ENCODE measurements around the gene MITF. TPM values are rescaled to one million over a fixed set of nuclear protein-coding genes. Genes with fewer than 3 reads are reported as not detected.
A peak's percentile ranks its signal among the peaks of the same experiment; 100 is the strongest.

The MITF gene
- polyA plus RNA-seq, 1 donor (not counting 4 experiments of a cell fraction or from before 2014, with no cell fraction given), result 2.7 TPM

DNA sequence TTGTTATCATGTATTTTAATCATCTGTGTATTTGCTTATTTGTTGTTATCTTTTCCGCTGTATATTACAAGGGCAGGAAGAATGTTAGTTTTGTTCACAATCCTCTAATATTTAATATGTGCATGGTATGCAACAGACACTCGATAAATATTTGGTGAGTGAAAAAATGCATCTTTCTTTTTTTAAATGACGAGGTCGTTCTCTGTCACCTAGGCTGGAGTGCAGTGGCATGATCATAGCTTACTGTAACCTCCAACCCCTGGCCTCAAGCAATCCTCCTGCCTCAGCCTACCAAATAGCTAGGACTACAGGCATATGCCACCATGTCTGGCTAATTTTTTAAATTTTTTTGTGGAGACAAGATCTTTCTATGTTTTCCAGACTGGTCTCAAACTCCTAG, 66.2 kb downstream of the MITF start:
- no peak for TF ChIP-seq EZH2 (IDR thresholded peaks at IDR 0.05; ENCODE audit: low read length)
- TF ChIP-seq, protein P1, sequence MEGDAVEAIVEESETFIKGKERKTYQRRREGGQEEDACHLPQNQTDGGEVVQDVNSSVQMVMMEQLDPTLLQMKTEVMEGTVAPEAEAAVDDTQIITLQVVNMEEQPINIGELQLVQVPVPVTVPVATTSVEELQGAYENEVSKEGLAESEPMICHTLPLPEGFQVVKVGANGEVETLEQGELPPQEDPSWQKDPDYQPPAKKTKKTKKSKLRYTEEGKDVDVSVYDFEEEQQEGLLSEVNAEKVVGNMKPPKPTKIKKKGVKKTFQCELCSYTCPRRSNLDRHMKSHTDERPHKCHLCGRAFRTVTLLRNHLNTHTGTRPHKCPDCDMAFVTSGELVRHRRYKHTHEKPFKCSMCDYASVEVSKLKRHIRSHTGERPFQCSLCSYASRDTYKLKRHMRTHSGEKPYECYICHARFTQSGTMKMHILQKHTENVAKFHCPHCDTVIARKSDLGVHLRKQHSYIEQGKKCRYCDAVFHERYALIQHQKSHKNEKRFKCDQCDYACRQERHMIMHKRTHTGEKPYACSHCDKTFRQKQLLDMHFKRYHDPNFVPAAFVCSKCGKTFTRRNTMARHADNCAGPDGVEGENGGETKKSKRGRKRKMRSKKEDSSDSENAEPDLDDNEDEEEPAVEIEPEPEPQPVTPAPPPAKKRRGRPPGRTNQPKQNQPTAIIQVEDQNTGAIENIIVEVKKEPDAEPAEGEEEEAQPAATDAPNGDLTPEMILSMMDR (optimal IDR thresholded peaks at IDR 0.05 in 1 of 3, IDR thresholded peaks at IDR 0.05 in 1 of 3, conservative IDR thresholded peaks at IDR 0.05 in 1 of 3; ENCODE audit: extremely low read depth in 1 of 3, insufficient read depth in 2 of 3, low read length in 3 of 3), result no peak
- Histone ChIP-seq H3K4me1 (ENCODE audit: control insufficient read depth, extremely low read depth, insufficient read depth, low read length) (peaks cover 4% of the 10 kb centered on the region), H3K79me2 (ENCODE audit: control insufficient read depth, insufficient read depth, low read length) (no peaks in the 10 kb centered on the region), H3K9me1 (ENCODE audit: control insufficient read depth, extremely low read depth, insufficient read depth, low read length) (no peaks in the 10 kb centered on the region), H3K36me3 (ENCODE audit: control insufficient read depth in 2 of 2, extremely low read depth in 1 of 2, insufficient read depth in 2 of 2, low read length in 2 of 2) (no peaks in the 10 kb centered on the region), H4K20me1 (ENCODE audit: control insufficient read depth, extremely low read depth, insufficient read depth, low read length) (no peaks in the 10 kb centered on the region), H3K27me3 (ENCODE audit: control insufficient read depth, extremely low read depth, insufficient read depth, low read length) (no peaks in the 10 kb centered on the region), H3K27ac (ENCODE audit: control insufficient read depth, insufficient read depth, low read length) (no peak overlapping the region), H3K9ac (ENCODE audit: control insufficient read depth, extremely low read depth, insufficient read depth, low read length) (no peak overlapping the region), H3K4me3 (ENCODE audit: control insufficient read depth in 2 of 3, extremely low read depth in 1 of 3, insufficient read depth in 2 of 3, low read depth in 1 of 3, low read length in 3 of 3) (no peak overlapping the region), H3K4me2 (ENCODE audit: control insufficient read depth, extremely low read depth, insufficient read depth, low read depth, low read length) (no peak overlapping the region), H2AFZ (ENCODE audit: control insufficient read depth, low read length) (no peak overlapping the region), H3K9me3 (ENCODE audit: control insufficient read depth, low read depth, low read length) (no peaks in the 10 kb centered on the region)
- dilution Hi-C loops (cut with MboI; ENCODE audit: extremely low pct_ligation_motif_present, low sequenced_read_pairs), result no loop called here
- DNase-seq (ENCODE audit: low read depth, low spot score), result no peak
- no peak for FAIRE-seq

GRCh38 chr3:69806735-69807438, 67.6 kb downstream of the MITF start:
- Histone ChIP-seq H3K27me3 (ENCODE audit: control insufficient read depth, extremely low read depth, insufficient read depth, low read length) (no peaks in the 10 kb centered on the region), H3K36me3 (ENCODE audit: control insufficient read depth in 2 of 2, extremely low read depth in 1 of 2, insufficient read depth in 2 of 2, low read length in 2 of 2) (no peaks in the 10 kb centered on the region), H3K4me3 (ENCODE audit: control insufficient read depth in 2 of 3, extremely low read depth in 1 of 3, insufficient read depth in 2 of 3, low read depth in 1 of 3, low read length in 3 of 3) (no peak overlapping the region), H4K20me1 (ENCODE audit: control insufficient read depth, extremely low read depth, insufficient read depth, low read length) (no peaks in the 10 kb centered on the region), H3K9me3 (ENCODE audit: control insufficient read depth, low read depth, low read length) (no peaks in the 10 kb centered on the region), H3K4me1 (ENCODE audit: control insufficient read depth, extremely low read depth, insufficient read depth, low read length) (peaks cover 4% of the 10 kb centered on the region), H3K9me1 (ENCODE audit: control insufficient read depth, extremely low read depth, insufficient read depth, low read length) (no peaks in the 10 kb centered on the region), H3K27ac (ENCODE audit: control insufficient read depth, insufficient read depth, low read length) (no peak overlapping the region), H3K9ac (ENCODE audit: control insufficient read depth, extremely low read depth, insufficient read depth, low read length) (no peak overlapping the region), H3K4me2 (ENCODE audit: control insufficient read depth, extremely low read depth, insufficient read depth, low read depth, low read length) (no peak overlapping the region), H2AFZ (ENCODE audit: control insufficient read depth, low read length) (no peak overlapping the region), H3K79me2 (ENCODE audit: control insufficient read depth, insufficient read depth, low read length) (no peaks in the 10 kb centered on the region)
- dilution Hi-C loops (cut with MboI; ENCODE audit: extremely low pct_ligation_motif_present, low sequenced_read_pairs), result no loop called here
- peak; percentile 63 for FAIRE-seq
- DNase-seq (ENCODE audit: low read depth, low spot score), result no peak
- TF ChIP-seq, protein P1 (optimal IDR thresholded peaks at IDR 0.05 in 1 of 3, IDR thresholded peaks at IDR 0.05 in 1 of 3, conservative IDR thresholded peaks at IDR 0.05 in 1 of 3; ENCODE audit: extremely low read depth in 1 of 3, insufficient read depth in 2 of 3, low read length in 3 of 3), result no peak
- TF ChIP-seq EZH2 (IDR thresholded peaks at IDR 0.05; ENCODE audit: low read length), result no peak

Data from keratinocyte (primary cell).